Measurements from ENCODE around the gene B9D1. TPM values are rescaled to one million over a fixed set of nuclear protein-coding genes. Genes with fewer than 3 reads are reported as not detected.

Gene B9D1
- total and polyA plus RNA-seq, 2 experiments from 2014 or later: 35.2 to 63.5 TPM

DNA sequence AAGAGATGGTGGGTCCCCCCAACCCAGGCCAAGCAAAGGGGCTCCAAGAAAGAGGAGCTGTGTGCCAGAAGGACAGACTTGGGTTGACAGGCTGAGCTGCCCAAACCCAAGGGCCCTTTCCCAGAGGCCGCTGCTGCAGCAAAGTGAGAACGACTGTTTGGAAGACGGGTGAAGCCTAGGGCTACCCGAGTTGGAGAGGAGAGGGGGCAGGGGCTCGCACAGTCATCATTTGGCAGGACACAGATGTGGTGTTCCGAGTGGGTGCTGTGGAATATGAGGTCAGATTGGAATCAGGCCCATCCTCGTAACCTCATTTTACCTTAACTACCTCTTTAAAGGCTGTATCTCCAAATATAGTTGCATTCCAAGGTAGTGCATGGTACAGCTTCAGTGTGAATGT is 29.8 kb upstream of the B9D1 start (continued):
- TF ChIP-seq ETS1 (IDR thresholded peaks at IDR 0.05) (no peak), ZNF114 (CRISPR knock-in tag; IDR thresholded peaks at IDR 0.05) (no peak), POLR2AphosphoS5 (IDR thresholded peaks at IDR 0.05; ENCODE audit: low read depth) (no peak), EZH2phosphoT487 (IDR thresholded peaks at IDR 0.05; ENCODE audit: unreplicated experiment) (no peak)

- peaks cover 39% of the 10 kb centered on the region for H3K4me1 Mint-ChIP-seq
- H3K4me3 Mint-ChIP-seq: no peak overlapping the region
- Histone ChIP-seq H3K36me3 (ENCODE audit: insufficient read depth) (no peaks in the 10 kb centered on the region; the same call in 1 of the 2 replicates), H3K79me2 (replicated peaks; ENCODE audit: insufficient read depth) (no peaks in the 10 kb centered on the region), H3K4me1 (ENCODE audit: insufficient read depth) (peaks cover 27% of the 10 kb centered on the region), H3K4me2 (no peak overlapping the region), H3K9me2 (ENCODE audit: insufficient read depth) (no peaks in the 10 kb centered on the region), H3K27me3 (ENCODE audit: insufficient read depth) (no peaks in the 10 kb centered on the region), H3K4me3 (no peak overlapping the region), H3F3A (replicated peaks; ENCODE audit: low read depth) (peaks cover 6% of the 10 kb centered on the region; the same call in 1 of the 2 replicates), H4K20me1 (replicated peaks; ENCODE audit: insufficient read depth) (no peaks in the 10 kb centered on the region), H3K27ac (ENCODE audit: low read depth) (no peak overlapping the region), H2AFZ (no peak overlapping the region)
- H3K36me3 Mint-ChIP-seq (ENCODE audit: low read depth): no peaks in the 10 kb centered on the region; the same call in 2 of the 3 replicates
- H3K27ac Mint-ChIP-seq: no peak overlapping the region
- DNase-seq (ENCODE audit: low spot score) (no peak), ATAC-seq (no peak)
- no peaks in the 10 kb centered on the region for H3K9me3 Mint-ChIP-seq
- peaks cover 8% of the 10 kb centered on the region for H3K27me3 Mint-ChIP-seq (ENCODE audit: insufficient read depth, low read depth, poor library complexity)
- TF ChIP-seq JUNB (IDR thresholded peaks at IDR 0.05; ENCODE audit: unreplicated experiment) (no peak), ETS1 (IDR thresholded peaks at IDR 0.05) (no peak), ZNF114 (CRISPR knock-in tag; IDR thresholded peaks at IDR 0.05) (no peak), EZH2 (IDR thresholded peaks at IDR 0.05; ENCODE audit: low read depth, unreplicated experiment) (no peak), EZH2phosphoT487 (IDR thresholded peaks at IDR 0.05; ENCODE audit: unreplicated experiment) (no peak), NANOG (IDR thresholded peaks at IDR 0.05; ENCODE audit: borderline replicate concordance) (no peak), STAT1 (IDR thresholded peaks at IDR 0.05; ENCODE audit: unreplicated experiment) (no peak), CTCF (conservative IDR thresholded peaks at IDR 0.05; ENCODE audit: low read depth in 2 of 2) (no peak), ZNF331 (CRISPR knock-in tag; IDR thresholded peaks at IDR 0.05; ENCODE audit: low read depth) (no peak)
- TF ChIP-seq, protein P1, sequence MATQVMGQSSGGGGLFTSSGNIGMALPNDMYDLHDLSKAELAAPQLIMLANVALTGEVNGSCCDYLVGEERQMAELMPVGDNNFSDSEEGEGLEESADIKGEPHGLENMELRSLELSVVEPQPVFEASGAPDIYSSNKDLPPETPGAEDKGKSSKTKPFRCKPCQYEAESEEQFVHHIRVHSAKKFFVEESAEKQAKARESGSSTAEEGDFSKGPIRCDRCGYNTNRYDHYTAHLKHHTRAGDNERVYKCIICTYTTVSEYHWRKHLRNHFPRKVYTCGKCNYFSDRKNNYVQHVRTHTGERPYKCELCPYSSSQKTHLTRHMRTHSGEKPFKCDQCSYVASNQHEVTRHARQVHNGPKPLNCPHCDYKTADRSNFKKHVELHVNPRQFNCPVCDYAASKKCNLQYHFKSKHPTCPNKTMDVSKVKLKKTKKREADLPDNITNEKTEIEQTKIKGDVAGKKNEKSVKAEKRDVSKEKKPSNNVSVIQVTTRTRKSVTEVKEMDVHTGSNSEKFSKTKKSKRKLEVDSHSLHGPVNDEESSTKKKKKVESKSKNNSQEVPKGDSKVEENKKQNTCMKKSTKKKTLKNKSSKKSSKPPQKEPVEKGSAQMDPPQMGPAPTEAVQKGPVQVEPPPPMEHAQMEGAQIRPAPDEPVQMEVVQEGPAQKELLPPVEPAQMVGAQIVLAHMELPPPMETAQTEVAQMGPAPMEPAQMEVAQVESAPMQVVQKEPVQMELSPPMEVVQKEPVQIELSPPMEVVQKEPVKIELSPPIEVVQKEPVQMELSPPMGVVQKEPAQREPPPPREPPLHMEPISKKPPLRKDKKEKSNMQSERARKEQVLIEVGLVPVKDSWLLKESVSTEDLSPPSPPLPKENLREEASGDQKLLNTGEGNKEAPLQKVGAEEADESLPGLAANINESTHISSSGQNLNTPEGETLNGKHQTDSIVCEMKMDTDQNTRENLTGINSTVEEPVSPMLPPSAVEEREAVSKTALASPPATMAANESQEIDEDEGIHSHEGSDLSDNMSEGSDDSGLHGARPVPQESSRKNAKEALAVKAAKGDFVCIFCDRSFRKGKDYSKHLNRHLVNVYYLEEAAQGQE (IDR thresholded peaks at IDR 0.05; ENCODE audit: unreplicated experiment): no peak
Measured at GRCh38 chr17:19391432-19391831, 28.9 kb upstream of the B9D1 start.
